ENCODE measurements around the gene DNMBP.

- TF ChIP-seq, protein P1, sequence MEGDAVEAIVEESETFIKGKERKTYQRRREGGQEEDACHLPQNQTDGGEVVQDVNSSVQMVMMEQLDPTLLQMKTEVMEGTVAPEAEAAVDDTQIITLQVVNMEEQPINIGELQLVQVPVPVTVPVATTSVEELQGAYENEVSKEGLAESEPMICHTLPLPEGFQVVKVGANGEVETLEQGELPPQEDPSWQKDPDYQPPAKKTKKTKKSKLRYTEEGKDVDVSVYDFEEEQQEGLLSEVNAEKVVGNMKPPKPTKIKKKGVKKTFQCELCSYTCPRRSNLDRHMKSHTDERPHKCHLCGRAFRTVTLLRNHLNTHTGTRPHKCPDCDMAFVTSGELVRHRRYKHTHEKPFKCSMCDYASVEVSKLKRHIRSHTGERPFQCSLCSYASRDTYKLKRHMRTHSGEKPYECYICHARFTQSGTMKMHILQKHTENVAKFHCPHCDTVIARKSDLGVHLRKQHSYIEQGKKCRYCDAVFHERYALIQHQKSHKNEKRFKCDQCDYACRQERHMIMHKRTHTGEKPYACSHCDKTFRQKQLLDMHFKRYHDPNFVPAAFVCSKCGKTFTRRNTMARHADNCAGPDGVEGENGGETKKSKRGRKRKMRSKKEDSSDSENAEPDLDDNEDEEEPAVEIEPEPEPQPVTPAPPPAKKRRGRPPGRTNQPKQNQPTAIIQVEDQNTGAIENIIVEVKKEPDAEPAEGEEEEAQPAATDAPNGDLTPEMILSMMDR (IDR thresholded peaks at IDR 0.05): no peak
- no peak for TF ChIP-seq POLR2A (IDR thresholded peaks at IDR 0.05)
- TF ChIP-seq POLR2AphosphoS5 (IDR thresholded peaks at IDR 0.05): no peak
- TF ChIP-seq EP300 (IDR thresholded peaks at IDR 0.05): no peak
Observed at GRCh38 chr10:99977916-99978315, 31.8 kb downstream of the DNMBP start.

All from stomach (tissue), 4 donors.